HG02642 (cell line): ENCODE measurements around the gene PARP3.

Experiments used
- ATAC-seq: cut with Tn5 transposase; IDR thresholded peaks from one replicate; pipeline ENCODE4 v1.9.1; 2021; ENCODE audit warnings: mild to moderate bottlenecking; ENCODE audit not compliant: unreplicated experiment, poor library complexity

PARP3 gene

DNA sequence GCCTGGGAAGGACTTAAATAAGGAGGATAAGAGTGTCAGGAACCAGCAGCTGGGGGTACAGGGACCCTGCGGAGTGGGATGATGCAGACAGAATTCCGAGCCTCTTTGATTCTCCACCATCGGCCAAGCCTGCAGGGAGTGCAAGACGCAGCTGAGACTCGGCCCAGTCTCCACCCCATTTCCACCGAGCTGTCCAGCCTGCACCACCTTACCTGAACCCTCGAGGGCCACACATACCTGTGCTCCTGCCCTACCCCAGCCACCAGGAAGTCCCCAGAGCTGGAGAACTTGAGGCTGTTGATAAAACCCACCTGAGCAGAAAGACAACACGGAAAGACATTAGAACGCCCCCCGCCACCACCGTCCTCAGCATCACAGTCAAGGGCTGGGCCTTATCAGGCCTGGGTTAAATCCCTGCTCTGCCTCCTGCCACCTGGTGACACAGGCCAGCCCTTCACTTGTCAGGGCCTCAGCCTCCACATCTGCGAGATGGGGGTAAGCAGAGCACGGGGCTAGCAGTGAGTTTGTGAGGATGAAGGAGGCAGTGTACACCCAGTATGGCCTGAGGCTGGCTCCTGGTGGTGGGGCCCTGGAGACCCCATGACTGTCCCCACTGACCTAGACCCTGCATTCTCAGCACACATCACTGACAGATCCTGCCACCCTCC lies 8.6 kb upstream of the PARP3 start:
- no peak for ATAC-seq

- ATAC-seq: no peak
Measured at GRCh38 chr3:51934139-51934850, 7.9 kb upstream of the PARP3 start.

- no peak for ATAC-seq
Measured at GRCh38 chr3:51934991-51935885, 6.9 kb upstream of the PARP3 start.

DNA sequence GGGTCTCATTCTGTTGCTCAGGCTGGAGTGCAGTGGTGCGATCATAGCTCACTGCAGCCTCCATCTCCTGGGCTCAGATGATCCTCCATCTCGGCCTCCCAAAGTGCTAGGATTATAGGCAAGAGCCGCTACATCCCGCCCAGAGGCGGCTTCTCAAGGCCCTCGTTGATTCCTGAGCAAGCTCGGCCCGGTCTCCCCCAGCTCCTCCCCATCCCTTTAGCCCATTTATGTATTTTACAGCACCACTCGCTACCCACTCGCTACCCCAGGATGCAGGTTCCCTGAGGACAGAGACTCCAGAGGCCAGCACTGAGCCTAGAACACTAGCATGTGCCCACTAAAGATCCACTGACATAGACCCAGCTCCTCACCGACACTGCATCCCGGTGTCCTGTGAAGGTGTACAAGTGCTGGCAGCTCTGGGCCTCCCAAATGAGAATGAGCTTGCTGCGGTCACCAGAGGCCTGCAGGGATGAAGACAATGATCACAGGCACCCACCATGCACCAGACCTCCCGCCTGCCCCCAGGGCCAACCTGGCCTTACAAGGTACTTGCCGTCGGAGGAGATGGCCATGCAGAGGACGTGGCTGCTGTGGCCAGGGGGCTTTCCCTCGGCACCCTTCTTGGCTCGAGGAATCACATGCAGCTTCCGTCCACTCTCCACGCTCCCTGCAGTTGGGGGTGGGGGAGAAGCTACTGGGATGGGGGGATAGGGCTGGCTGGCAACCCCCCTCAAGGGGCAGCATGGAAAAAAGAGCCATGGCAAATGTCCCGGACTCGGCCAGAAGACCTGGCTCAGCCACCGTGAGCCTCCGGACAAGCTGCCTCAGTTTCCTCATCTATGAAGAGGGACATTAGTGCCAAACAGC lies 6.0 kb upstream of the PARP3 start:
- no peak for ATAC-seq

DNA sequence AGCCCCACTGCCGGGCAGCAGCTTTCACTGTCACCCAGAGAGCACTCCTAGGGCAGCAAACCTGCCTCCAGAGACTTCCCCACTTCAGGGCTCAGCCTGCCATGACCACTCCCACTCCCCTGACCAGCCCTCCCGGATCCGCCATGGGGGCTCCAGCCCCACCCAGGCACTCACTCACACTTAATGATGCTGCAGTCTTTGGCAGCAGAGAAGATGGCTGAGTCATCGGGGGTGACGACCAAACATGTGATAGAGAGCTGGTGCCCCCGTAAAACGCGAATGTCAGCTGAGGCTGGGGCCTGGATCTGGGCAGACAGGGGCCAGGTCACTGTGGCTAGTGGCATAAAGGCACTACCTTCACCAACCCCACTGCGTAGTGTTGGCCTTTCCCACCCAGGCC lies 5.1 kb upstream of the PARP3 start:
- ATAC-seq: no peak

DNA sequence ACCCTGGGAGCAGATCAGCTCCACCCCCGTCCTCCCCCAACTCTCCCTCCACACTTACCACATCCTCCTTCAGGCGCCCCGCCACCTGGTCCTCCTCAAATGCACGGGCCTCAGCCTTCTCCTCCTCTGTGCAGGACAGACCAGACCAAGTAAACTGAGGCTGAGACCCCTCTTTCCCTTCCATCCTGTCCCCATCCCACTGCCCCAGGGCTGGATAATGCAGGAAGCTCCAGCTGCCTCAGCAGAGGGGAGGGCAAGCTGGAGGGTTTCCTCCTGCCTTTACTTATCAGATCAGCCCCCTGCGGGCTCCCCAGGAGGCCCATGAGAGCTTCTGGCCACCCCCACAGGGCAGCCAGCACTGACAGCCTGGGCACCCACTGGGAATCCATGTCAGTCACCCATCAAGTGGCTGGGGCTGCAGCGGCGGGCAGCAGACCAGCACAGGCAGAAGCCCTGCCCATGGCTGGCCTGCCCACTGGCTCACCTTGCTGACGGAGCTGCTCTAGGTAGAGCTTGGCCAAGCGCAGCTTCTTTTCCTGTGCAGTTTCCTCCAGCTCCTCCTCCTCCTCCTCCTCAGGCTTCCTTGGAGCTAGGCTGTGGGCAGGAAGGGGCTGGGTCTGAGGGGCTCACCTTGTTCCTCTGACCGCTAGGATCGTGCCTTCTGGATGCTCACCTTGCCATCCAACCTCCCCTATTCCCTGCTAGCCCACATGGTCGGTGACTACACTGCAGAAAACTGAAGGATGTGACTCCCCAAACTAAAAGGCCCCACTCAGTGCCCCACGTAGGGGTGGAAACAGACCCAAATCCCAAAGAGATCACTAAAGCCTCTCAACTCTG lies 4.3 kb upstream of the PARP3 start:
- ATAC-seq: no peak

DNA sequence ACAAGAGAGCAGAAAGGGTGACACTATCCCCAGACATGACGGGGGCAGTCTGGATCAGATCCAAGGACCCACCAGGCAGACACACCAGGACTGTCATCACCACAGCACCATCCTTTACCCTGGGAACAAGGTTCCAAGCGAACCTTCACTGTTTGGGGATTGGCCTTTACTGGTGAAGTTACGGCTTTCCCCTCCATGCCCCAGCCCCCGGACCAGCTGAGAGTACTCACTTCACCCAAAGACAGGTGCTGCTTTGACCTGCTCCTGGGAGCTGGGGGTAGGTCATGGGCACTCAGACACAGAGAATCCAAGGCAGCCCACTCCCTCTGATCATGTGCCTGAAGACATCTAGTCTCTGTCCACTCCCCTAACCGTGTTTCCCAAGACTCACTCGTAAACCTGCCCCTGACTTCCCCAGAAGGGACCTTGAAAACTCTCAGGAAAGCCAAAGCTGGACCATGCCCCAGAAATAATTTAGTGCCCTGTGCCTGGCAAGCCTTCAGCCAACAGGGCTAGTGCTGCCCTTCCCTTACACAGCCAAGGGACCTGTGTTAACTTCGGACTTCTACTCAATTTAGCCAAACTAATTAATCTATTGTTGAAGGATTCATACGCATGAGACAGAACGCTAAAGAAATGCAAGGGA lies 3.3 kb upstream of the PARP3 start:
- no peak for ATAC-seq

GRCh38 chr3:51940648-51941462 lies 1.3 kb upstream of the PARP3 start:
- no peak for ATAC-seq

- no peak for ATAC-seq
Measured at GRCh38 chr3:51941463-51941797, 733 bp upstream of the PARP3 start.

DNA sequence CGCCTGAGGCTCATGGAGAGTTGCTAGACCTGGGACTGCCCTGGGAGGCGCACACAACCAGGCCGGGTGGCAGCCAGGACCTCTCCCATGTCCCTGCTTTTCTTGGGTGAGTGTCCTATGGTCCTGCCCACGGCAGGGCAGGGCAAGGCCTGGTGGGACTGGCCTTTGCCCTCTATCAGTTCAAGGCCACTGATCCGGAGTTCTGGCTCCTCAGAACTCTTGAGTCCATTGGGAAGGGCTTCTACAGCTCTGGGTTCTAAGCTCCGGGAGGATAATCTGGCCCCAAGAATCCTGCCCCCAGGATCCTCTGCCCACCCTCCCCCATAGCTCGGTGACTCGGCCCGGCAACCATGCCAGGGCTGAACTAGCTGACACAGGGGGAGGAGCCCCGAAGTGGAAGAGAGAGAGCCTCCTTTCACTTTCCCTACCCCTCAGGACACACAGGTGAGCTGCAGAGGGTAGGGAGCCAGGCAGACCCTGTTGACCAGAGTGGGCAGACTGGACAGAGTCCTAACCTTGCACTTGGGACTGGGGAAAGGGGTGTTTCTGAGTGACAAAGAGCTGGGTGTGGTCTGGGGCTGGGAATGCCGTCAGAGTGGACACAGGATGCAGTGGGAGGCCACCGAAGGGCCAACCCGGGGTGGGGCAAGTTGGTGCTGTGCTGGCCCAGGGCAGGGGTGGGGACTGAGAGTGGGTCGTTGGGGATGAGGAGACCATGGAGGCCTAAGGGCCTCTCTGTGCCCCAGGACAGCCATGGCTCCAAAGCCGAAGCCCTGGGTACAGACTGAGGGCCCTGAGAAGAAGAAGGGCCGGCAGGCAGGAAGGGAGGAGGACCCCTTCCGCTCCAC lies 664 bp downstream of the PARP3 start:
- ATAC-seq: peak; percentile 23

DNA sequence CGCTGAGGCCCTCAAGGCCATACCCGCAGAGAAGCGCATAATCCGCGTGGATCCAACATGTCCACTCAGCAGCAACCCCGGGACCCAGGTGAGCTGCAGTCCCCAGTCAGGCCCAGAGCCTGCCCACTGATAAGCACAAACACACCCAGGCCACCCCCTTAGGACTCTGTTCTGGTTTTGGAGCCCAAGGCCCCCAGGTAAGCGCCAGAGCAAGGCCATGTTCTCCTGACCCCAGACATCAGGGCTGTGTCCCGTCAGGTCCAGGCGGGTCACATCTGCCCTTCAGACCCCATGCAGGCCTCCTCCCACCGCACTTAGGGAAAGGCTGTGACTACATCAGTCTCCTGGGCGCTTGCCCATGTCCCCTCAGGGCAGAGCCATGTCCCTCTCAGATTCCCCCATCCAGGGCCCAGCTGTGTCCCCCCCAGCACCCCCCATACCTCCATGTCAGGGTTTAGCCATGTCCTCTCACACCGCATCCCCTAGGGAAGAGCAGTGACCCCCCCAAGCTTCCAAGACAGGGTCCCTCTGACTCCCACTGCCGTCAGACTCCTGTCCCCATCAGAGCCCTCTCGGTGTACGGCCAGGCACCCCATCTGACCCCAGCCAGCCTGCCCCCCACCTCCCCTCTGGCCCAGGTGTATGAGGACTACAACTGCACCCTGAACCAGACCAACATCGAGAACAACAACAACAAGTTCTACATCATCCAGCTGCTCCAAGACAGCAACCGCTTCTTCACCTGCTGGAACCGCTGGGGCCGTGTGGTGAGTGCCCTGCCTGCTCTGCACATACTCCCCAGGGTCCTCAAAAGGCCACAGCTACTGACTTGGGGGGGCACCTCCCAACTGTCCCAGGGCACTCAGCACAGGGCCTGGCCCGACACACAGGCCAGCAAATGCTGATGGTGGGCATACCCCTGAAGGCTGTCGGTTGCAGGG lies 1.6 kb downstream of the PARP3 start:
- ATAC-seq: no peak

- no peak for ATAC-seq
Measured at GRCh38 chr3:51944451-51945021, 2.4 kb downstream of the PARP3 start.

DNA sequence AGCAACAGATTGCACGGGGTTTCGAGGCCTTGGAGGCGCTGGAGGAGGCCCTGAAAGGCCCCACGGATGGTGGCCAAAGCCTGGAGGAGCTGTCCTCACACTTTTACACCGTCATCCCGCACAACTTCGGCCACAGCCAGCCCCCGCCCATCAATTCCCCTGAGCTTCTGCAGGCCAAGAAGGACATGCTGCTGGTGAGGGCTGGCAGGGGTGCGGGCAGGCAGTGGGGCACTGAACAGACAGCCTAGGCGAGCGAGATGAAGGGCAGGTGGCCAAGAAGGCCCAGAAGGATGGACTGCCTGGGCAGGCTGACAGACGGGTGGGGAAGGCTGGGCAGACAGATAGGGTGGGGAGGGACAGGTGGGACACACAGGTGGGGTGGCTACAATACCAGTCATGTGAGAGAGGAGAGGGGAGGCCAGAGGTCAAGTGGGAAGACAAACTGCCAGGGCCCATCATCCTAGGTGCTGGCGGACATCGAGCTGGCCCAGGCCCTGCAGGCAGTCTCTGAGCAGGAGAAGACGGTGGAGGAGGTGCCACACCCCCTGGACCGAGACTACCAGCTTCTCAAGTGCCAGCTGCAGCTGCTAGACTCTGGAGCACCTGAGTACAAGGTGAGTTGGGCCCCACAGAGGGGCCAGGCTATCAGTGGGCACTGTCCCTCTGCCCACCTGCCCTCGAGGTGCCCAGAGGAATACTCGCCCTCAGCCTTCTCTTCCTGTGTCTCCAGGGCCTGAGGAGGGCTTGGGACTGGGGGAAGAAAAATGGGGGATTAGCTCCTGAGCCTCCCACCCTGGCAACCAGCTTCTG lies 3.1 kb downstream of the PARP3 start:
- ATAC-seq: no peak

GRCh38 chr3:51945926-51946705 lies 4.0 kb downstream of the PARP3 start:
- ATAC-seq: no peak
